GM23248 (cell line): ENCODE data around the gene PMS1. TPM values are rescaled to one million over a fixed set of nuclear protein-coding genes. Genes with fewer than 3 reads are reported as not detected.

Experiments
- DNase-seq: peaks from one replicate; pipeline ENCODE4 v3.0.0-alpha.2; 2015
- H2AFZ ChIP-seq: fragments of 200-600 bp; sonication (generic); 2 replicates; pipeline ENCODE4 v1.6.1; 2016; ENCODE audit warnings: antibody characterized with exemption
- H3F3A ChIP-seq: fragments of 200-600 bp; sonication (generic); 2 replicates; pipeline ENCODE4 v1.6.1; 2016; ENCODE audit warnings: mild to moderate bottlenecking, antibody characterized with exemption, mixed run types; ENCODE audit not compliant: insufficient read depth
- H3K27ac ChIP-seq: fragments of 200-600 bp; sonication (generic); 2 replicates; pipeline ENCODE4 v1.5.1; 2016; ENCODE audit warnings: mild to moderate bottlenecking
- H3K27me3 ChIP-seq: fragments of 200-600 bp; sonication (generic); replicated peaks from 2 replicates; pipeline ENCODE4 v1.6.1; 2016; ENCODE audit warnings: mild to moderate bottlenecking; ENCODE audit not compliant: insufficient read depth
- H3K36me3 ChIP-seq: fragments of 200-600 bp; sonication (generic); 2 replicates; pipeline ENCODE4 v1.6.1; 2016; ENCODE audit warnings: low read depth, mild to moderate bottlenecking
- H3K4me1 ChIP-seq: fragments of 200-600 bp; sonication (generic); 2 replicates; pipeline ENCODE4 v1.6.1; 2016; ENCODE audit warnings: mild to moderate bottlenecking; ENCODE audit not compliant: insufficient read depth
- H3K4me2 ChIP-seq: fragments of 200-600 bp; sonication (generic); one replicate; pipeline ENCODE4 v1.6.1; 2016; ENCODE audit warnings: mild to moderate bottlenecking; ENCODE audit not compliant: unreplicated experiment
- H3K4me3 ChIP-seq: fragments of 200-600 bp; sonication (generic); 2 replicates; pipeline ENCODE4 v1.5.1; 2016; ENCODE audit warnings: mild to moderate bottlenecking
- H3K79me2 ChIP-seq: fragments of 200-600 bp; sonication (generic); 2 replicates; pipeline ENCODE4 v1.6.1; 2016; ENCODE audit warnings: mild to moderate bottlenecking; ENCODE audit not compliant: insufficient read depth
- H3K9ac ChIP-seq: fragments of 200-600 bp; sonication (generic); 2 replicates; pipeline ENCODE4 v1.6.1; 2016; ENCODE audit warnings: mild to moderate bottlenecking
- H3K9me2 ChIP-seq: fragments of 200-600 bp; sonication (generic); 2 replicates; pipeline ENCODE4 v1.6.1; 2016; ENCODE audit warnings: mixed run types, mild to moderate bottlenecking, moderate library complexity; ENCODE audit not compliant: insufficient read depth
- H3K9me3 ChIP-seq: fragments of 200-600 bp; sonication (generic); one replicate; pipeline ENCODE4 v1.6.1; 2017; ENCODE audit warnings: low read depth
- H4K20me1 ChIP-seq: fragments of 200-600 bp; sonication (generic); 2 replicates; pipeline ENCODE4 v1.6.0; 2016; ENCODE audit not compliant: insufficient read depth
- EZH2 ChIP-seq: fragments of 200-600 bp; sonication (generic); IDR thresholded peaks from 2 replicates; pipeline ENCODE4 v1.6.1; 2018; ENCODE audit warnings: antibody characterized with exemption, mild to moderate bottlenecking; ENCODE audit not compliant: insufficient read depth, poor library complexity, severe bottlenecking
- EZH2phosphoT487 ChIP-seq: fragments of 200-600 bp; sonication (generic); IDR thresholded peaks from 2 replicates; pipeline ENCODE4 v1.6.1; 2018; ENCODE audit warnings: antibody characterized with exemption, moderate library complexity, mild to moderate bottlenecking, low read depth; ENCODE audit not compliant: insufficient read depth
- WGBS, 2 experiments: methylation state at CpG; one replicate each; pipeline ENCODE4 v1.1.6; 2015 to 2017; ENCODE audit warnings: low lambda C conversion rate in 2 of 2, low coverage in 1 of 2; ENCODE audit errors: missing lambda C conversion rate in 2 of 2; 5-methylcytosine and 5-hydroxymethylcytosine counted together
- in situ Hi-C: fragments of 300-500 bp; cut with MboI; formaldehyde crosslinking; loops from 2 replicates; pipeline ENCODE4 v1.15.0; 2020
- polyA plus RNA-seq: library from polyadenylated mRNA; unstranded; fragments of >200 nt; fragmentation: Nextera tagmentation; extraction: Ambion mirVana; gene quantifications from 2 replicates; pipeline ENCODE4 v1.2.1, GENCODE V29; 2016
- total RNA-seq: library from RNA; depleted of rRNA; stranded (reverse); fragments of >200 nt; shearing (Covaris generic); gene quantifications from 2 replicates; pipeline ENCODE4 v1.2.3, GENCODE V29; 2014

The PMS1 gene
- total and polyA plus RNA-seq, 2 experiments from 2014 or later: 18.2 to 22.3 TPM

- H3K27me3 ChIP-seq: no peaks in the 10 kb centered on the region
- H3K9ac ChIP-seq: no peak overlapping the region
- WGBS, 2 experiments: 30 to 48% methylated on average over 1 of the region's 1 CpG
- no peak overlapping the region for H3K4me3 ChIP-seq
- no peak for DNase-seq
- no peak for TF ChIP-seq EZH2
- TF ChIP-seq EZH2phosphoT487: no peak
- H3K27ac ChIP-seq: no peak overlapping the region
- no peaks in the 10 kb centered on the region for H3K79me2 ChIP-seq
- in situ Hi-C loops: no loop called here
- H3K4me2 ChIP-seq: no peak overlapping the region
- H3K36me3 ChIP-seq: peaks cover 10% of the 10 kb centered on the region; the same call in 1 of the 2 replicates
- no peak overlapping the region for H2AFZ ChIP-seq
- H3K4me1 ChIP-seq: peaks cover 15% of the 10 kb centered on the region
- H4K20me1 ChIP-seq: no peaks in the 10 kb centered on the region
- no peaks in the 10 kb centered on the region for H3K9me2 ChIP-seq
- H3F3A ChIP-seq: peaks cover 3% of the 10 kb centered on the region; the same call in 1 of the 2 replicates
- no peaks in the 10 kb centered on the region for H3K9me3 ChIP-seq
Observed at GRCh38 chr2:189858291-189858690, 74.0 kb downstream of the PMS1 start.

- Histone ChIP-seq H3K9ac (no peak overlapping the region), H4K20me1 (no peaks in the 10 kb centered on the region), H3K9me3 (no peaks in the 10 kb centered on the region), H3K4me3 (no peak overlapping the region), H3K36me3 (peaks cover 10% of the 10 kb centered on the region; the same call in 1 of the 2 replicates), H3K9me2 (no peaks in the 10 kb centered on the region), H3K27ac (no peak overlapping the region), H3K27me3 (no peaks in the 10 kb centered on the region), H3F3A (no peaks in the 10 kb centered on the region), H2AFZ (no peak overlapping the region), H3K4me1 (peaks cover 6% of the 10 kb centered on the region), H3K4me2 (no peak overlapping the region), H3K79me2 (no peaks in the 10 kb centered on the region)
- TF ChIP-seq EZH2 (no peak), EZH2phosphoT487 (no peak)
- DNase-seq: no peak
- in situ Hi-C loops: no loop called here
Observed at GRCh38 chr2:189860161-189860560, 75.9 kb downstream of the PMS1 start.

- Histone ChIP-seq H3K9ac (no peak overlapping the region), H3K27me3 (no peaks in the 10 kb centered on the region), H2AFZ (no peak overlapping the region), H3K27ac (no peak overlapping the region), H3K36me3 (peaks cover 15% of the 10 kb centered on the region), H4K20me1 (no peaks in the 10 kb centered on the region), H3K9me3 (no peaks in the 10 kb centered on the region), H3K4me3 (no peak overlapping the region), H3K4me1 (peaks cover 19% of the 10 kb centered on the region), H3F3A (no peaks in the 10 kb centered on the region), H3K79me2 (no peaks in the 10 kb centered on the region), H3K9me2 (no peaks in the 10 kb centered on the region), H3K4me2 (no peak overlapping the region)
- WGBS, 2 experiments: 96 to 100% methylated on average over 1 of the region's 1 CpG
- DNase-seq: no peak
- in situ Hi-C loops: no loop called here
- TF ChIP-seq EZH2phosphoT487: no peak
- no peak for TF ChIP-seq EZH2
Observed at GRCh38 chr2:189862751-189863150, 78.5 kb downstream of the PMS1 start.

GRCh38 chr2:189865826-189866225 lies 81.6 kb downstream of the PMS1 start:
- H3K27me3 ChIP-seq: no peaks in the 10 kb centered on the region
- H3K79me2 ChIP-seq: no peaks in the 10 kb centered on the region
- H3K9me3 ChIP-seq: no peaks in the 10 kb centered on the region
- no peak overlapping the region for H3K9ac ChIP-seq
- peak; percentile 8 for DNase-seq
- H3K4me1 ChIP-seq: peaks cover 23% of the 10 kb centered on the region
- no peak for TF ChIP-seq EZH2
- no peak for TF ChIP-seq EZH2phosphoT487
- H3F3A ChIP-seq: no peaks in the 10 kb centered on the region
- H4K20me1 ChIP-seq: no peaks in the 10 kb centered on the region
- peak overlapping the region; percentile 8; the same call in 1 of the 2 replicates for H3K27ac ChIP-seq
- H3K4me3 ChIP-seq: no peak overlapping the region
- no peaks in the 10 kb centered on the region for H3K9me2 ChIP-seq
- H3K36me3 ChIP-seq: peaks cover 22% of the 10 kb centered on the region
- H3K4me2 ChIP-seq: no peak overlapping the region
- H2AFZ ChIP-seq: peak overlapping the region; percentile 47
- 98 to 100% methylated on average over 1 of the region's 1 CpG for WGBS, 2 experiments
- in situ Hi-C loops: no loop called here

GRCh38 chr2:189866296-189866695 lies 82.0 kb downstream of the PMS1 start:
- H3K4me1 ChIP-seq: peaks cover 23% of the 10 kb centered on the region
- no peaks in the 10 kb centered on the region for H3F3A ChIP-seq
- 72% methylated on average over 1 of the region's 1 CpG for WGBS, 2 experiments
- peak overlapping the region; percentile 47 for H2AFZ ChIP-seq
- no peak overlapping the region for H3K4me3 ChIP-seq
- H4K20me1 ChIP-seq: no peaks in the 10 kb centered on the region
- H3K27ac ChIP-seq: peak overlapping the region; percentile 8; the same call in 1 of the 2 replicates
- H3K27me3 ChIP-seq: no peaks in the 10 kb centered on the region
- H3K9ac ChIP-seq: no peak overlapping the region
- no peaks in the 10 kb centered on the region for H3K9me2 ChIP-seq
- TF ChIP-seq EZH2 (no peak), EZH2phosphoT487 (no peak)
- no peaks in the 10 kb centered on the region for H3K79me2 ChIP-seq
- H3K4me2 ChIP-seq: no peak overlapping the region
- H3K36me3 ChIP-seq: peaks cover 22% of the 10 kb centered on the region
- H3K9me3 ChIP-seq: no peaks in the 10 kb centered on the region
- DNase-seq: peak; percentile 47
- in situ Hi-C loops: no loop called here
